ENCODE data around the gene TBC1D22A.

GRCh38 chr22:46865642-46866041, 103.2 kb downstream of the TBC1D22A start:
- TF ChIP-seq POLR2A (IDR thresholded peaks at IDR 0.05) (no peak), CTCF (IDR thresholded peaks at IDR 0.05) (no peak)
